WTC11 (cell line): ENCODE measurements around the gene COL5A1. TPM values are rescaled to one million over a fixed set of nuclear protein-coding genes. Genes with fewer than 3 reads are reported as not detected.

Experiments
- ATAC-seq: fragments of 200-7000 bp; cut with Tn5 transposase; 2 replicates; pipeline ENCODE4 v1.10.0; 2021; ENCODE audit warnings: mild to moderate bottlenecking, moderate library complexity
- CTCF ChIA-PET: fragments of 300-600 bp; sonication (Branson Sonifier 250); formaldehyde crosslinking; loops from one replicate; lab custom pipeline; 2021; ENCODE audit warnings: antibody characterized with exemption; lab: Charles Lee
- POLR2A ChIA-PET: fragments of 350-600 bp; sonication (Branson Sonifier 250); formaldehyde crosslinking; loops from one replicate; lab custom pipeline; 2021; ENCODE audit warnings: antibody characterized with exemption; lab: Charles Lee
- DNase-seq: peaks from one replicate; pipeline ENCODE4 v3.0.0; 2021; ENCODE audit warnings: low spot score
- H3K27ac Mint-ChIP-seq: 2 replicates; pipeline ENCODE4 v1.8.0; 2021; ENCODE audit warnings: mixed read lengths
- H3K27me3 Mint-ChIP-seq: 2 replicates; pipeline ENCODE4 v1.8.0; 2021; ENCODE audit warnings: low read depth, mild to moderate bottlenecking, moderate library complexity, mixed read lengths
- H3K36me3 Mint-ChIP-seq: 2 replicates; pipeline ENCODE4 v1.8.0; 2021; ENCODE audit warnings: mixed read lengths
- H3K4me1 Mint-ChIP-seq: 2 replicates; pipeline ENCODE4 v1.8.0; 2022; ENCODE audit warnings: mixed read lengths
- H3K4me3 Mint-ChIP-seq: 2 replicates; pipeline ENCODE4 v1.8.0; 2021; ENCODE audit warnings: mild to moderate bottlenecking, moderate library complexity, mixed read lengths
- H3K9me3 Mint-ChIP-seq: 2 replicates; pipeline ENCODE4 v1.8.0; 2021; ENCODE audit warnings: mixed read lengths
- ATF6 ChIP-seq: sonication (generic); formaldehyde crosslinking; IDR thresholded peaks from 2 replicates; pipeline ENCODE4 v1.8.1; 2023; ENCODE audit warnings: mild to moderate bottlenecking, missing genetic modification reagents
- CBFB ChIP-seq: sonication (generic); formaldehyde crosslinking; IDR thresholded peaks from 2 replicates; pipeline ENCODE4 v1.8.1; 2022; ENCODE audit warnings: mild to moderate bottlenecking, low read depth, missing genetic modification reagents
- CTCF ChIP-seq: fragments of 200-600 bp; IDR thresholded peaks from 2 replicates; pipeline ENCODE4 v1.8.0; 2022; ENCODE audit warnings: antibody characterized with exemption
- E2F4 ChIP-seq: sonication (generic); formaldehyde crosslinking; IDR thresholded peaks from 2 replicates; pipeline ENCODE4 v1.8.1; 2022; ENCODE audit warnings: low read depth, mild to moderate bottlenecking, moderate library complexity, missing genetic modification reagents, borderline replicate concordance
- ERG ChIP-seq: fragments of 250-450 bp; sonication (Bioruptor Pico); IDR thresholded peaks from 2 replicates; pipeline ENCODE4 v1.8.0; 2021; ENCODE audit warnings: mild to moderate bottlenecking
- FOXP4 ChIP-seq: sonication (generic); formaldehyde crosslinking; IDR thresholded peaks from 2 replicates; pipeline ENCODE4 v1.8.0; 2022; ENCODE audit warnings: mild to moderate bottlenecking, missing genetic modification reagents
- HMGXB4 ChIP-seq: sonication (generic); formaldehyde crosslinking; IDR thresholded peaks from 2 replicates; pipeline ENCODE4 v1.8.1; 2023; ENCODE audit warnings: mild to moderate bottlenecking, moderate library complexity, missing genetic modification reagents
- JAZF1 ChIP-seq: fragments of 250-450 bp; sonication (Bioruptor Pico); IDR thresholded peaks from 2 replicates; pipeline ENCODE4 v1.9.0; 2021; ENCODE audit warnings: moderate library complexity, mild to moderate bottlenecking, inconsistent platforms
- NFYB ChIP-seq: sonication (generic); formaldehyde crosslinking; conservative IDR thresholded peaks from 2 replicates; pipeline ENCODE4 v1.8.0; 2022; ENCODE audit warnings: low read depth, missing genetic modification reagents
- PREB ChIP-seq: sonication (generic); formaldehyde crosslinking; IDR thresholded peaks from 2 replicates; pipeline ENCODE4 v1.8.1; 2022; ENCODE audit warnings: mild to moderate bottlenecking, missing genetic modification reagents, moderate library complexity, borderline replicate concordance
- USF2 ChIP-seq: sonication (generic); formaldehyde crosslinking; IDR thresholded peaks from 2 replicates; pipeline ENCODE4 v1.8.1; 2023; ENCODE audit warnings: mild to moderate bottlenecking, missing genetic modification reagents, moderate library complexity
- ZNF219 ChIP-seq: sonication (generic); formaldehyde crosslinking; IDR thresholded peaks from 2 replicates; pipeline ENCODE4 v1.8.0; 2023; ENCODE audit warnings: missing genetic modification reagents, mild to moderate bottlenecking, borderline replicate concordance
- ZNF232 ChIP-seq: sonication (generic); formaldehyde crosslinking; IDR thresholded peaks from 2 replicates; pipeline ENCODE4 v1.8.0; 2022; ENCODE audit warnings: mild to moderate bottlenecking, missing genetic modification reagents
- ZNF396 ChIP-seq: fragments of 250-450 bp; sonication (Bioruptor Pico); IDR thresholded peaks from 2 replicates; pipeline ENCODE4 v1.8.0; 2021; ENCODE audit warnings: mild to moderate bottlenecking, moderate library complexity, borderline replicate concordance
- total RNA-seq: library from RNA; stranded (reverse); gene quantifications from 3 replicates; pipeline ENCODE4 v1.2.3, GENCODE V29; 2021

COL5A1 gene
- total RNA-seq, 1 experiment from 2014 or later, result 13.5 TPM

- no peak for TF ChIP-seq ZNF219 (CRISPR knock-in tag)
- no peak for TF ChIP-seq NFYB
- CTCF ChIA-PET, result interaction anchor here (1.4 to 1.7 kb wide), 2 partner anchors 22 to 266 kb away, joined by 3 to 8 read pairs; no protein-coding TSS in a partner anchor
- ATAC-seq (no peak), DNase-seq (no peak)
- POLR2A ChIA-PET, result no interaction called here
- no peaks in the 10 kb centered on the region for H3K27me3 Mint-ChIP-seq
- H3K9me3 Mint-ChIP-seq, result peaks cover 33% of the 10 kb centered on the region
- no peaks in the 10 kb centered on the region for H3K4me1 Mint-ChIP-seq
- peaks cover 27% of the 10 kb centered on the region for H3K36me3 Mint-ChIP-seq
- H3K4me3 Mint-ChIP-seq, result no peak overlapping the region
- H3K27ac Mint-ChIP-seq, result no peak overlapping the region
Measured at GRCh38 chr9:134717056-134717455, 75.5 kb downstream of the COL5A1 start.

- Mint-ChIP-seq H3K4me1 (no peaks in the 10 kb centered on the region), H3K9me3 (peaks cover 31% of the 10 kb centered on the region)
- CTCF ChIA-PET, result interaction anchor here (1.7 kb wide), 1 partner anchor 21 kb away, joined by 8 read pairs; no protein-coding TSS in a partner anchor
Measured at GRCh38 chr9:134717924-134718645, 76.5 kb downstream of the COL5A1 start.

GRCh38 chr9:134719331-134719730 lies 77.7 kb downstream of the COL5A1 start:
- POLR2A ChIA-PET, result no interaction called here
- ATAC-seq, result no peak
- CTCF ChIA-PET, result interaction anchor here (1.2 kb wide), 1 partner anchor 20 kb away, joined by 3 read pairs; no protein-coding TSS in a partner anchor
- H3K4me3 Mint-ChIP-seq, result no peak overlapping the region
- H3K36me3 Mint-ChIP-seq, result peaks cover 14% of the 10 kb centered on the region; the same call in 1 of the 2 replicates
- H3K27me3 Mint-ChIP-seq, result no peaks in the 10 kb centered on the region
- no peak for DNase-seq
- H3K4me1 Mint-ChIP-seq, result peaks cover 3% of the 10 kb centered on the region; the same call in 1 of the 2 replicates
- no peak overlapping the region for H3K27ac Mint-ChIP-seq
- peaks cover 18% of the 10 kb centered on the region for H3K9me3 Mint-ChIP-seq
- TF ChIP-seq CBFB, result no peak
- TF ChIP-seq JAZF1 (CRISPR knock-in tag), result no peak
- no peak for TF ChIP-seq PREB
- no peak for TF ChIP-seq ZNF396
- no peak for TF ChIP-seq FOXP4 (CRISPR knock-in tag)
- TF ChIP-seq CTCF, result no peak
- no peak for TF ChIP-seq USF2
- TF ChIP-seq E2F4, result no peak
- TF ChIP-seq HMGXB4 (CRISPR knock-in tag), result no peak
- TF ChIP-seq ATF6 (CRISPR knock-in tag), result no peak
- no peak for TF ChIP-seq NFYB

More at GRCh38 chr9:134717924-134718645, 76.5 kb downstream of the COL5A1 start:
- H3K4me3 Mint-ChIP-seq, result no peak overlapping the region
- TF ChIP-seq ZNF232, result no peak
- no peak for TF ChIP-seq ERG
- no peak for ATAC-seq
- no peak overlapping the region for H3K27ac Mint-ChIP-seq
- POLR2A ChIA-PET, result no interaction called here
- H3K36me3 Mint-ChIP-seq, result peaks cover 26% of the 10 kb centered on the region
- no peaks in the 10 kb centered on the region for H3K27me3 Mint-ChIP-seq
- no peak for DNase-seq
